HG03175 (cell line): ENCODE data around the gene MTG1.

Experiments used
- ATAC-seq: cut with Tn5 transposase; IDR thresholded peaks from one replicate; pipeline ENCODE4 v1.9.1; 2021; ENCODE audit warnings: mild to moderate bottlenecking, moderate library complexity; ENCODE audit not compliant: unreplicated experiment

The MTG1 gene

GRCh38 chr10:133394064-133394663 is at the start of gene MTG1:
TSS of gene MTG1 (plus strand) at chr10:133394157. CDS start at chr10:133394221, 64 bp downstream.
- peak; percentile 56 for ATAC-seq

GRCh38 chr10:133344236-133344635 is 49.7 kb upstream of the MTG1 start:
- ATAC-seq, result no peak

- no peak for ATAC-seq
Observed at GRCh38 chr10:133346413-133346812, 47.5 kb upstream of the MTG1 start.

- no peak for ATAC-seq
Observed at GRCh38 chr10:133347710-133348517, 46.0 kb upstream of the MTG1 start.

GRCh38 chr10:133349160-133349568 is 44.8 kb upstream of the MTG1 start:
- no peak for ATAC-seq

- ATAC-seq, result no peak
Observed at GRCh38 chr10:133349577-133350011, 44.4 kb upstream of the MTG1 start.

GRCh38 chr10:133350283-133350949 is 43.5 kb upstream of the MTG1 start:
- no peak for ATAC-seq

GRCh38 chr10:133350950-133351329 is 43.0 kb upstream of the MTG1 start:
- no peak for ATAC-seq

- ATAC-seq, result no peak
Observed at GRCh38 chr10:133351408-133352318, 42.3 kb upstream of the MTG1 start.

- ATAC-seq, result no peak
Observed at GRCh38 chr10:133353202-133353959, 40.6 kb upstream of the MTG1 start.

GRCh38 chr10:133353988-133354605 is 39.9 kb upstream of the MTG1 start:
- ATAC-seq, result no peak

GRCh38 chr10:133354672-133355240 is 39.2 kb upstream of the MTG1 start:
- no peak for ATAC-seq

GRCh38 chr10:133355266-133355665 is 38.7 kb upstream of the MTG1 start:
- no peak for ATAC-seq

- no peak for ATAC-seq
Observed at GRCh38 chr10:133355991-133356390, 38.0 kb upstream of the MTG1 start.

- no peak for ATAC-seq
Observed at GRCh38 chr10:133356549-133357284, 37.2 kb upstream of the MTG1 start.

GRCh38 chr10:133357285-133358161 is 36.4 kb upstream of the MTG1 start, which contains the start of gene FUOM:
TSS of gene FUOM (minus strand) at chr10:133358019. CDS start at chr10:133358007, 12 bp downstream.
- peak; percentile 64 for ATAC-seq

- ATAC-seq, result no peak
Observed at GRCh38 chr10:133358162-133358924, 35.6 kb upstream of the MTG1 start.
